ENCODE measurements around the gene ZNF341. TPM values are rescaled to one million over a fixed set of nuclear protein-coding genes. Genes with fewer than 3 reads are reported as not detected.

ZNF341 gene
- polyA plus RNA-seq, 1 donor from 2014 or later = 1.2 TPM

- H3K27me3 ChIP-seq (ENCODE audit: insufficient read depth, low read depth, low read length) = no peaks in the 10 kb centered on the region
- H3K4me2 ChIP-seq (ENCODE audit: low read length) = no peak overlapping the region
- no peaks in the 10 kb centered on the region for H3K79me2 ChIP-seq (replicated peaks; ENCODE audit: insufficient read depth, low read length)
- no peak for TF ChIP-seq TAF1 (IDR thresholded peaks at IDR 0.05; ENCODE audit: low read depth)
- TF ChIP-seq POLR2AphosphoS5 (IDR thresholded peaks at IDR 0.05) = no peak
- no peak for TF ChIP-seq EZH2 (IDR thresholded peaks at IDR 0.05; ENCODE audit: borderline replicate concordance, insufficient read depth, low read length, poor library complexity, severe bottlenecking)
- no peak for TF ChIP-seq MXI1 (conservative IDR thresholded peaks at IDR 0.05; ENCODE audit: poor library complexity, severe bottlenecking)
- TF ChIP-seq RAD21 (conservative IDR thresholded peaks at IDR 0.05) = no peak
- no peak overlapping the region for H2AFZ ChIP-seq (ENCODE audit: low read depth, low read length)
- no peaks in the 10 kb centered on the region for H3K9me2 ChIP-seq (ENCODE audit: insufficient read depth, low read length)
- H3K9me3 ChIP-seq (ENCODE audit: low read length) = no peaks in the 10 kb centered on the region
- no peaks in the 10 kb centered on the region for H4K20me1 ChIP-seq (ENCODE audit: insufficient read depth)
- no peak overlapping the region for H3K27ac ChIP-seq (ENCODE audit: low read length)
- H3K9ac ChIP-seq (ENCODE audit: low read length) = no peak overlapping the region
- H3K36me3 ChIP-seq (ENCODE audit: insufficient read depth, low read length) = no peaks in the 10 kb centered on the region
- no peak overlapping the region for H3K4me3 ChIP-seq (ENCODE audit: low read length)
- H3F3A ChIP-seq (ENCODE audit: insufficient read depth, low read length, poor library complexity, severe bottlenecking) = no peaks in the 10 kb centered on the region
Observed at GRCh38 chr20:33744181-33744580, 12.4 kb downstream of the ZNF341 start.

GRCh38 chr20:33744773-33745385 is 13.1 kb downstream of the ZNF341 start:
- Histone ChIP-seq H2AFZ (ENCODE audit: low read depth, low read length) (no peak overlapping the region), H3F3A (ENCODE audit: insufficient read depth, low read length, poor library complexity, severe bottlenecking) (no peaks in the 10 kb centered on the region), H3K27ac (ENCODE audit: low read length) (no peak overlapping the region), H3K79me2 (replicated peaks; ENCODE audit: insufficient read depth, low read length) (no peaks in the 10 kb centered on the region), H3K4me2 (ENCODE audit: low read length) (no peak overlapping the region), H3K9ac (ENCODE audit: low read length) (no peak overlapping the region), H4K20me1 (ENCODE audit: insufficient read depth) (no peaks in the 10 kb centered on the region), H3K27me3 (ENCODE audit: insufficient read depth, low read depth, low read length) (no peaks in the 10 kb centered on the region), H3K36me3 (ENCODE audit: insufficient read depth, low read length) (no peaks in the 10 kb centered on the region), H3K9me3 (ENCODE audit: low read length) (no peaks in the 10 kb centered on the region), H3K9me2 (ENCODE audit: insufficient read depth, low read length) (no peaks in the 10 kb centered on the region), H3K4me3 (ENCODE audit: low read length) (no peak overlapping the region)
- TF ChIP-seq SMC3 (conservative IDR thresholded peaks at IDR 0.05; ENCODE audit: poor library complexity) = no peak
- no peak for TF ChIP-seq EP300 (conservative IDR thresholded peaks at IDR 0.05; ENCODE audit: poor library complexity, severe bottlenecking)
- no peak for TF ChIP-seq POLR2AphosphoS5 (IDR thresholded peaks at IDR 0.05)
- no peak for TF ChIP-seq REST (IDR thresholded peaks at IDR 0.05; ENCODE audit: borderline replicate concordance)
- TF ChIP-seq CTCF (IDR thresholded peaks at IDR 0.05; ENCODE audit: poor library complexity, severe bottlenecking) = no peak
- TF ChIP-seq MXI1 (conservative IDR thresholded peaks at IDR 0.05; ENCODE audit: poor library complexity, severe bottlenecking) = no peak

Measured in neural cell (in vitro differentiated cells).